Bronchial epithelial cell (primary cell): ENCODE data around the gene KRT31. TPM values are rescaled to one million over a fixed set of nuclear protein-coding genes. Genes with fewer than 3 reads are reported as not detected.
"Not testable (repeated sequence)": the region's sequence is repeated elsewhere in the genome, so short reads cannot be mapped to it uniquely, and the experiment has no call there.

Source experiments
- DNase-seq: peaks from one replicate; pipeline ENCODE4 v3.0.0-alpha.2; 2010; ENCODE audit warnings: low read depth
- FAIRE-seq: peaks from 2 replicates; lab custom pipeline; 2011; peaks lifted over from hg19 to GRCh38; lab: Jason Lieb, UNC
- H3K27me3 ChIP-seq: 2 replicates; pipeline ENCODE4 v1.5.1; 2011; ENCODE audit warnings: low read length; ENCODE audit not compliant: control insufficient read depth, insufficient read depth
- H3K36me3 ChIP-seq: 2 replicates; pipeline ENCODE4 v1.5.1; 2011; ENCODE audit warnings: low read length; ENCODE audit not compliant: control insufficient read depth, insufficient read depth
- H3K4me3 ChIP-seq: 2 replicates; pipeline ENCODE4 v1.5.1; 2011; ENCODE audit warnings: mild to moderate bottlenecking, low read depth, low read length, control low read depth
- total RNA-seq: library from RNA; depleted of rRNA; stranded (reverse); fragments of >200 nt; gene quantifications from 2 replicates; pipeline ENCODE4 v1.2.1, GENCODE V29; 2014
- TF ChIP-seq, protein P1 (sequence below): IDR thresholded peaks from 2 replicates; pipeline ENCODE4 v1.5.1; 2011; ENCODE audit warnings: mild to moderate bottlenecking, moderate library complexity, low read length, control low read depth, inconsistent platforms; ENCODE audit not compliant: insufficient read depth, severe bottlenecking

Gene KRT31
- total RNA-seq, 1 donor from 2014 or later, result not detected

DNA sequence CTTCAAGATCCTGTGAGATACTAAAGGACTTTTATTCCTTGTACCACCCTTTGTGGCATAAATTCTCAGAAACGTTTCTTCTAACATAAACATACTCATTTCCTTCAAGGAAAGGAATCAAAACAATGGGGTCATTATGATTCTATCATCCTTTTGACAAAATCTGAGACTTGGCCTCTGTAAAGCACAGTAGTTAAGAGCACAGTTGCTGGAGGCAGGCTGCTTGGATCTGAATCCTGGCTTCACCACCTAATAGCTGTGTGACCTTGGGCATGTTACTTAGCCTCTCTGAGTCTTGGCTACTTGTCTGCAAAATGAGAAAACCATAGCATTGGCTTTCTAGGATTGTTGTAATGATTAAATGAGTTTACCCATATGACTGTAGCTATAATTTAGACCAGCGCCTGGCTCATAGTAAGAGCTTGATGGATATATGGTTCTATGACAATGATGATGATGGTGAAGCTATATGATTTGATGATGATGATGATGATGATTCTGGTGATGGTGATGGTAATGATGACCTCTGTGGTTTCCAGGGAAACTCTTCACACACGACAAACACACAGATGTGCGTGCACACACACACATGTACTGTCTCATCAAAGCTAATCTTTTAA, 6.1 kb upstream of the KRT31 start:
- Histone ChIP-seq H3K36me3 (no peaks in the 10 kb centered on the region), H3K27me3 (no peaks in the 10 kb centered on the region), H3K4me3 (no peak overlapping the region)
- no peak for DNase-seq
- FAIRE-seq, result no peak
- TF ChIP-seq, protein P1, sequence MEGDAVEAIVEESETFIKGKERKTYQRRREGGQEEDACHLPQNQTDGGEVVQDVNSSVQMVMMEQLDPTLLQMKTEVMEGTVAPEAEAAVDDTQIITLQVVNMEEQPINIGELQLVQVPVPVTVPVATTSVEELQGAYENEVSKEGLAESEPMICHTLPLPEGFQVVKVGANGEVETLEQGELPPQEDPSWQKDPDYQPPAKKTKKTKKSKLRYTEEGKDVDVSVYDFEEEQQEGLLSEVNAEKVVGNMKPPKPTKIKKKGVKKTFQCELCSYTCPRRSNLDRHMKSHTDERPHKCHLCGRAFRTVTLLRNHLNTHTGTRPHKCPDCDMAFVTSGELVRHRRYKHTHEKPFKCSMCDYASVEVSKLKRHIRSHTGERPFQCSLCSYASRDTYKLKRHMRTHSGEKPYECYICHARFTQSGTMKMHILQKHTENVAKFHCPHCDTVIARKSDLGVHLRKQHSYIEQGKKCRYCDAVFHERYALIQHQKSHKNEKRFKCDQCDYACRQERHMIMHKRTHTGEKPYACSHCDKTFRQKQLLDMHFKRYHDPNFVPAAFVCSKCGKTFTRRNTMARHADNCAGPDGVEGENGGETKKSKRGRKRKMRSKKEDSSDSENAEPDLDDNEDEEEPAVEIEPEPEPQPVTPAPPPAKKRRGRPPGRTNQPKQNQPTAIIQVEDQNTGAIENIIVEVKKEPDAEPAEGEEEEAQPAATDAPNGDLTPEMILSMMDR, result no peak

DNA sequence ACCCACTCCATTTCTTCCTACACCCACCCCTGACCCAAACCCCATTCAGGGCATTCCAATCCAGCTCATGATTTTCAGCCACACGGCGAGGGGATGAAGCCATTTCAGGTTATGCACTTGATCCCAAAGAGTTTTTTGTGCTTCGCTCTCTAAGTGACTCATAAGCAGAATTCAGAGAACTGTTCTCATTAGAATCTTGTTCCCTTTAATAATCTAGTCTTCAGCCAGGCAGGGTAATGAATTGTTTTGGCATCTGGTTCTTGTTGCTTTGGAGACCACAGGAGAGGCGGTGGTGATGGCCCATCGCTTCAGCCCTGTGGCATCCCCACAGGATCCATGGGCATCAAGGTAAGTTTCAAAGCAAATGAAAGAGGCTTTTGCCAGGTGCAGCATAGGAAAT, 4.8 kb upstream of the KRT31 start:
- Histone ChIP-seq H3K36me3 (no peaks in the 10 kb centered on the region), H3K4me3 (no peak overlapping the region), H3K27me3 (no peaks in the 10 kb centered on the region)
- DNase-seq (no peak), FAIRE-seq (no peak)
- TF ChIP-seq, protein P1, result no peak

DNA sequence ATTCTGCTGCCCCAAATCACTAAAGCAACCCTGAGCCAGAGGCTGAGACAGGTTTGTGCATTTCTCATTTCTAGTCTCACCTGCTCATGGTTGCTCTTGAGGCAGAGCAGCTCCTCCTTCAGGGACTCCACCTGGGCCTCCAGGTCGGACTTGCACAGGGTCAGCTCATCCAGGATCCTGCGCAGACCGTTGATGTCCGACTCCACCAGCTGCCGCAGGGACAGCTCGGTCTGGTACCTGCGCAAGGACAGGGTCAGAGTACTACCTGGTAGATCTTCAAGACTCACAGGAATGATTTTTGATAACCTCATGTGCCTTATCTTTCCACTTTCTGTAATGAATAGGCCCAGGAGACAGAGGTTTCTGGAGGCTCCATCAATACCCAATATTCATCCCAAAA, 1.1 kb downstream of the KRT31 start:
- no peak for DNase-seq
- no peak overlapping the region for H3K4me3 ChIP-seq
- TF ChIP-seq, protein P1, result no peak
- no peaks in the 10 kb centered on the region for H3K36me3 ChIP-seq
- FAIRE-seq, result no peak
- H3K27me3 ChIP-seq, result no peaks in the 10 kb centered on the region

- no peak for FAIRE-seq
- Histone ChIP-seq H3K36me3 (no peaks in the 10 kb centered on the region), H3K4me3 (no peak overlapping the region), H3K27me3 (no peaks in the 10 kb centered on the region)
- TF ChIP-seq, protein P1, result no peak
- no peak for DNase-seq
These were observed 1.8 kb downstream of the KRT31 start for GRCh38 chr17:41395611-41396010.

DNA sequence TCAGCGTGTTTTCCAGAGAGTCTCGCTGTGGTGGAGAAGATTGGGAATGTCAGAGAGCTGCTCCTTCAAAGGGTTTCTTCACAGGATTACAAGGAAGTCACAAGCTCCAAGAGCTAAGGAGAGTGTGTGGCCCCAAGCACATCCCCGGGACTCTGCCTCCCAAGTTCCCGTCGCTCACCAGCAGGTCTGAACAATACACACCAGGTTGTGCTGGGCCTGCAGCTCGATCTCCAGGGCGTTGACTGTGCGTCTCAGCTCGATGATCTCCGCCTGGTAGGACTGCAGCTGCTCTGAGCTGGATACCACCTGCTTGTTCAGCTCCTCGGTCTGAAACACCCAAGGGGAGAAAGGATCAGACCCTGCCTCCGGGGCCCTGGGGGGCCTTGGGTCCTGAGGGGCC, 2.4 kb downstream of the KRT31 start:
- H3K27me3 ChIP-seq, H3K4me3 ChIP-seq, FAIRE-seq, H3K36me3 ChIP-seq, DNase-seq: not testable (repeated sequence)

DNA sequence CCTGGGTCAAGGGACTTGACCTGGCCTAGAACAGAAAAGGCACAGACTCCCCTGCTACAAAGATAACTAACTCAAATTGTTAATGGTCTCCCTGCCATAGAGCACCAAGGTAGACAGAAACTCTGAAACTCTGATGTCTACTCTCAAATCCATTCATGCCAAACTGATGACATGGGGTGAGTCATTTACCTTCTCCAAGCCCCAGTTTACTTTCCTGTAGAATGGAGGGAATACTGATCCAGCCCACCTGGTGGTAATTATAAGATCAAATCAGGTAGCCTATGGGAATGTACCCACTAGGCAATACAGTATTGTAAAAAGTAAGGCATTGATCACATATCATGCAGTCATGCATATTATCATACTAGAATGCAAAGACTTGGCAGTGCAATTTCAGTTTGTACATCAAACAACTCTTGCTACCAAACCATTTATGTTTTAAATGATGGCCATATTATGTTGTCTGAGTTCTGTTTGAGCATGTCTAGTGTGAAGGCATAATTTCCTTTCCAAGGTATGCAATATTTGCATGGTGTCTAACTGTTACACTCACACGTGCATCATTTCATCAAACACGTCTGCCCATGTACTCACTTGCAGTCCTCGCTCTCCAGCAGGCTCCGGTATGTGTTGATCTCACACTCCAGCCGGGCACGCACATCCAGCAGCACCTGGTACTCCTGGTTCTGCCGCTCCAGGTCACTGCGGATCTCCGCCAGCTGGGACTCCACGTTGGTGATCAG, 3.0 kb downstream of the KRT31 start:
- DNase-seq, result peak; percentile 99
- H3K4me3 ChIP-seq, result no peak overlapping the region

More for the DNA sequence above, 3.0 kb downstream of the KRT31 start:
- Histone ChIP-seq H3K27me3 (no peaks in the 10 kb centered on the region), H3K36me3 (no peaks in the 10 kb centered on the region)
- peak; percentile 99 for FAIRE-seq
- TF ChIP-seq, protein P1, result no peak
